Stimulated activated CD4-positive, alpha-beta T cell treated with anti-CD3 and anti-CD28 coated beads, Interleukin-4, amount 100 ng/mL, for 24 hours (primary cell): ENCODE results near the gene PDZD7.

Experiments used
- DNase-seq: peaks from one replicate; pipeline ENCODE4 v3.0.0-alpha.2; 2020

The PDZD7 gene

GRCh38 chr10:101015582-101015973 is 15.4 kb downstream of the PDZD7 start:
- DNase-seq = no peak

- peak; percentile 41 for DNase-seq
These were observed 15.9 kb downstream of the PDZD7 start for GRCh38 chr10:101014966-101015581.

GRCh38 chr10:101014230-101014884 is 16.6 kb downstream of the PDZD7 start:
- DNase-seq = peak; percentile 78

GRCh38 chr10:101013365-101013825 is 17.5 kb downstream of the PDZD7 start:
- DNase-seq = no peak

- peak; percentile 84 for DNase-seq
These were observed 18.2 kb downstream of the PDZD7 start for GRCh38 chr10:101012525-101013364.

GRCh38 chr10:101011517-101012423 is 19.2 kb downstream of the PDZD7 start:
- DNase-seq = no peak

GRCh38 chr10:101010329-101010728 is 20.6 kb downstream of the PDZD7 start:
- DNase-seq = no peak

- DNase-seq = no peak
These were observed 22.0 kb downstream of the PDZD7 start for GRCh38 chr10:101008823-101009423.

GRCh38 chr10:101007915-101008822 is 22.8 kb downstream of the PDZD7 start:
- no peak for DNase-seq

- no peak for DNase-seq
These were observed 23.7 kb downstream of the PDZD7 start for GRCh38 chr10:101007099-101007711.

GRCh38 chr10:101006593-101007098 is 24.3 kb downstream of the PDZD7 start:
- no peak for DNase-seq

- DNase-seq = no peak
These were observed 24.9 kb downstream of the PDZD7 start for GRCh38 chr10:101005869-101006567.

- DNase-seq = no peak
These were observed 25.6 kb downstream of the PDZD7 start for GRCh38 chr10:101005361-101005760.

GRCh38 chr10:101003639-101004206 is 27.2 kb downstream of the PDZD7 start:
- no peak for DNase-seq

- DNase-seq = no peak
These were observed 28.5 kb downstream of the PDZD7 start for GRCh38 chr10:101002456-101002855.

- no peak for DNase-seq
These were observed 29.3 kb downstream of the PDZD7 start for GRCh38 chr10:101001659-101002035.

- DNase-seq = no peak
These were observed 29.8 kb downstream of the PDZD7 start for GRCh38 chr10:101000915-101001658.

GRCh38 chr10:101000127-101000914 is 30.6 kb downstream of the PDZD7 start:
- DNase-seq = no peak
